ENCODE data around the gene KCNIP1.
"Not testable (repeated sequence)": the region's sequence is repeated elsewhere in the genome, so short reads cannot be mapped to it uniquely, and the experiment has no call there.

The KCNIP1 gene

DNA sequence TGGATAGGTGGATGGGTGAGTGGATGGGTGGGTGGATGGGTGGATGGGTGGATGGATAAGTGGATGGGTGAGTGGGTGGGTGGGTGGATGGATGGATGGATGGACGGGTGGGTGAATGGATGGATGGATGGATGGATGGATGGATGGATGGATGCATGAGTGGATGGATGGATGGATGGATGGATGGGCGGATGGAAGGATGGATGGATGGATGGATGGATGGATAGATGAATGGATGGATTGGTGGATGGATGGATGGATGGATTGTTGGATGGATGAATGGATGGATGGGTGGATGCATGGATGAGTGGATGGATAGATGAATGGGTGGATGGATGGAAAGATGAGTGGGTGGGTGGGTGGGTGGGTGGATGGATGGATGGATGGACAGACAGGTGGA is 250.7 kb downstream of the KCNIP1 start:
- DNase-seq = not testable (repeated sequence)

DNA sequence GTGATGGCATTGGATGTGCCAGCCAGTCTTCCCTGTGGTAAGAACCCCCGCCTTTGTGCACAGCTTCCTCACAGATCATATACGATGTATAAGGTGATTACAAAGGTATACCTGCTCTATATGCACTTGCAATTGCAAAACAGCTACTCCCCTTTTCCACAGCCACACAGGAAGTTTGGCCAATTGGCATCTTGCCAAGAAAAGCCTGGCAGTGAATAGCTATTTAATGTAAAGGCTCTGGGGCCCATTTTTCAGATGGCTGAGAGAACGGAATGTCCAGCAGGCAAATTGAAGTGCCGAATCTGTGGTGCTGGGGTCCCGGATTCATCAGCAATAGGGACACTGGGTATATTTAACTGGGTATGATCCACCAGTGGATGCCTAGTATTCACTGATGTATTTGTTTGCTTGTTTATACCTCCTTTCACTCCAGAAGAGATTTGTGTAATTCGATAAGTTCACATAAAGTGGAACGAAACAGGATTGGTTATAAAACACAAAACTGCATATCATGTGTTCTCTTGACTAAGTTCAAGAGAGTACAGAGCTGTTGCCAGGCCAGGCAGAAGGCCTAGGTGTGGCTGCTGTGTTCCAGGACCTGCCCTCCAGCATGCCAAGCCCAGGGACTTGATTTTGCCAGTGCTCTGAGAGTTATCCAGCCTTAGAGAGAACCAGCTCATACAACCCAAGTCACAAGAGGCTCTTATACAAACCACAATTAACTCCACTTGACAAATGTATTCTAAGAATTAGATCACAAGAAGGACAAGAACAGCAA is 252.0 kb downstream of the KCNIP1 start:
- DNase-seq = peak; percentile 13

DNA sequence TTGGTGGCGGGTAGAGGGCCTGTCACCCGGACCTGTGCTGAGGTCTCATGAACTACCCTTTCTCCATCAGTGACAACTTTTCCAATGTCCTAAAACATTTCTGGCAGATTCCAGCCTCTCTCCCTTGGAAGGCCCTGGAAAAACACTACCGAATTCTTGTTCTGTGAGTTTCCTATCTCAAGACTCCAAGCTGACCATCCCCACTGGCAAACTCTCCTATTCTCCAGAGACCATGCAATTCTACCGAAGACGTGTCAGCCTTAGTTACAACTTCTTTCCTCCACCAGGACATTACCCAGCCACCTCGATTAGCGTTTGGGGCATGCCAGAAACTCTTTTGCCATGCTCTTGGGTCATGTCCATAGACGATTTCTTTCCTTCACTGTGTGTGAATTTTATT is 252.9 kb downstream of the KCNIP1 start:
- DNase-seq = peak; percentile 22

DNA sequence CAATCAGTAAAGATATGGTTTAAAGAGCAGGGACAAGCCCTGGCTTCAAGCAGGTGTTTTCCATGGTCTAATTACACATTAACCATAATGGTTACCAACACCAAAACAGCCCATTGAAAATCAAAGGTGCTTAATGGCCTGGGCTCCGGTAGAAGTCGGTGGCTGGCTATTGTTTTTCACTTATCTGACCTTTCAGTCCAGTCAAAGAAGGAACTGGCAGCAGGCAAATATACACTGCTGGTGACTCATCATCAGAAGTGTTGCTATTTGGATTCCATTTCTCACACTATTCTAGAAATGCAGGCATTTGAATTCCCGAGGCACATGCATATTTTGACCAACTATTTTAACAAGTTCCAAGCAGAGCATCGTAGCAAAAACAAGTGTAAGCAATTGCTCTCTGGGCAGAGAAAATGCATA is 253.4 kb downstream of the KCNIP1 start:
- peak; percentile 71 for DNase-seq

DNA sequence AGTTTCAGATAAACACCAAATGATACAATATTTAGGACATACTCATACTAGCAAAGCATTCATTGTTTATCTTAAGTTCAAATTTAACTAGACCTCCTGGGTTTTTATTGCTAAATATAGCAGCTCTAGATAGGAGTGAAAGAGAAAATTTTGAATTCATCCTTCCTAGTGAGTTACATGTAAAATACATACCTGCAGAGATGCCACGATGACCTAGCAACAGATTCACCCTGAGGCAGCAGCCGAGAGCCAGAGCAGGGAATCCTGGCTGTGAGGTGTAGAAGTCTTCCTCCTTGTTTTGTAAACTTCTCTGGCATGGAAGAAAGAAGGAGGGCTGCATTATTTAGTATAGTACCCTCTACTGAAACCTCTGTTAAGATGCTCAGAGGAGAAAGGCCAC is 253.8 kb downstream of the KCNIP1 start:
- no peak for DNase-seq

DNA sequence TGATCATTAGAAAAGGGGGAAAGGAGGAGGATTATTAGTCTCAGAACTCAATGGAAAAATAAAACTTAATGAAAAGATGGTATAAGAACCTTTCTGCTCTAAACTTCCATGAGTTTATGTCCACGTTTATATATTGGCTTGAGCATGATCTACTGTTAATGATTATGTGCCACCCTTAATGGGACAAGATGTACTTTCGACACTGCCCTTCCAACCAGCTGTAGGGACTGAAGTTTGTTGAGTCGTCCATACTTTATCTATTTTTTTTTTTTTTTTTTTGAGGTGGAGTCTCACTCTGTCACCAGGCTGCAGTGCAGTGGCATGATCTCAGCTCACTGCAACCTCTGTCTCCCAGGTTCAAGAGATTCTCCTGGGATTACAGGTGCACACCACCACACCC is 254.7 kb downstream of the KCNIP1 start:
- no peak for DNase-seq

DNA sequence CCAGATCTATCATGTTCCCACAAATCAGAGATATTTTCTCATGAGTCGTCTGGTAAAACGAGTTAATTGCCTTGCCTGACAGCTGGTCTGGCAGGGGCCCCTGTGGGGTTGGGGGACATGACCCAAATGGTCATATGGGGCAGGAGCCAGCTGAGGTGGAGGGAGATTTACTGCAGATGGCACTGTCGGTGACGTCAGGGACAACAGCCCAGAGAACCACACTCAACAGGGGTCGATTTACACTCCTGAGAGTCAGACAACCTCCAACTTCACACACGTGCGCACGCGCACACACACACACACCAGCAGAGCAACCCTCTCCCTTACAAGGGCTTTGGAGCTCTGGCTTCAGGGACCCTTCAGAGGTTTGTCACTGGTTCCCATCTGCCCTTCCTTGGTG is 256.3 kb downstream of the KCNIP1 start:
- DNase-seq = no peak

DNA sequence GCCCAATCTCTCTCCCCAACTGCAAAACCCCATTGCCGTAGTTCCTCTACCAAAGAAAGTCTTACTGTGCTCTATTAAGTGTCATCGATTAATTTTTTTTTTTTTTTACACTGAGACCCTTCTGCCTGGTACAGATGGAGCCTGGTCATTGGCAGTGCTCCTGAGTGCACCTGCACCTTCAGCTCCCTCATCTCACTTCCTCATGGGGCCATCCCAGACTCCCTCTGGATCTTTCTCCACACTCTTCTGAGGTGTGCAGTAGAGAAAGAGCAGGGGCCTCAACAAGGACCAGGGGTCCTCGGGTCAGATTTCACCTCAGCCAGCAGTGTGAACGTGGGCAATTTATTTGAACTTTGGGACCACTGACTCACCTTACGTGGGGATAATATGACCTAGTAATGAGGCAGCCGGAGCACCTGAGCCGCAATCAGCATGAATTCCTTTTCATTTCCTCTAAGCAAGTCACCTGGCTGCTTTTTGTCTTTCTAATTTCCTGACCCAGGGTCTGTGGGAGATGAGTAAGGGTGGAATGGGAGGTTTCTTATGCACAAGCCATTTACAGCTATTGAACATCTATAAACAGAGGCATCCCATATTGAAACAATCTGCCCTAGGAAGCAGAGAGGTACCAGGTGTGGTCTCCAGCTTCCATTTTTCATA is 257.4 kb downstream of the KCNIP1 start:
- DNase-seq = no peak

DNA sequence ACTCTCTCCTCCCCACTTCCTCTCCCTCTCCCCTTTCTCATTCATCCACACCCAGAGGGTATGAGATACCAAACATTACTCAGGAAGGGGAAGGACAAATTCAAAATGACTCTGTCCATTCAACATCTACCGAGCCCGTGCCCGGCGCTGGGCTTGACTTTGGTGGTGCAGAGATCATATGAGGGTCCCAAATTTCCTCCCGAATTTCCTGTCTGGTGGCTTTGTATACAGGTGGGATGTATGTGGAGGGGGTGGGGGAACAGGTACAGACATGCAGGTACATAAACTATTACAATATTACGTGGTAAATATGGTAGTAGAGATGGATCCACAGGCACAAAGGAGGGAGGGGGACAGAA is 257.9 kb downstream of the KCNIP1 start:
- no peak for DNase-seq

DNA sequence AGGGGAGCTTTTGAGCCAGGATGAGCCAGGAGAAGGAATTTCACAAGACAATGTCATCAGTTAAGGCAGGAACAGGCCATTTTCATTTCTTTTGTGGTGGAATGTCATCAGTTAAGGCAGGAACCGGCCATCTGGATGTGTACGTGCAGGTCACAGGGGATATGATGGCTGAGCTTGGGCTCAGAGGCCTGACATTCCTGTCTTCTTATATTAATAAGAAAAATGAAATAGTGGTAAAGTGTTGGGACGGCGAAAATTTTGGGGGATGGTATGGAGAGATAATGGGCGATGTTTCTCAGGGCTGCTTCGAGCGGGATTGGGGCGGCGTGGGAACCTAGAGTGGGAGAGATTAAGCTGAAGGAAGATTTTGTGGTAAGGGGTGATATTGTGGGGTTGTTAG is 258.5 kb downstream of the KCNIP1 start:
- DNase-seq = not testable (repeated sequence)

DNA sequence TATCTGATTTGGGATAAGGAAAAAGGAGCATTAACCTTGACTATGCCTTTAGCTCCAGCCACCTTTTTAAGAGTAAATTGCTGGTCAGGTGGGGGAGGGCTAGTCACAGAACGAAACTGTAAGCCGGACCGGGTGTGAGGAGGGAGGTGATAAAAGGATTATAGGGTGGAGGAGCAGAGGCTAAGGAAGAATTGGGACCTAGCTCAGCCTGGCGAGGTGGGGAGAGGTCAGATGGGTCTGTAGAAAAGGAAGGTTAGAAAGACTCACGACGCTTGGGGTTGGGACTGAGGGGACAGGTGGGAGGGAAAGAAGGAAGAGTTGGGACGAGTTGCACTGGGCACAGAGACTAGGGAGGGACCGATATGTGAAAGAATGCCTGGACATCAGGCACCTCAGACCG is 262.0 kb downstream of the KCNIP1 start:
- not testable (repeated sequence) for DNase-seq

DNA sequence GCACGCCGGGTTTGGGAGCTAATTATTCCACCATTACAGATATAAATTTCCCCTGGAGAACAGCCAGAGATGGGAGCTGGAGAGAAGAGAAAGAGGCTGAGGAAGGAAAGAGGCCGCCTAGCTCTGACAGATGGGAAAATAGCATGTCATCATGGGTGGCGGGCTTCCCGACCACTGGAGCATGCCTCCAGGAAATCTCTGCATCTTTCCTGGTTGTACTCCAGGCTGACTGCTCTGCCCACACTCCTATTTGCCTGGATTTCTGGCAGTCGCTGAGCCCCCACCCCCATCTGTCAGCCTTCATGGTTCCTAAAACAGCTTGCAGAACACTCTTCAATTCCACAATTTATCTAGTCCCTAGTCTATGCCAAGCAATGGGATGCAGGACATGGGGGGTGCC is 265.4 kb downstream of the KCNIP1 start:
- no peak for DNase-seq

DNA sequence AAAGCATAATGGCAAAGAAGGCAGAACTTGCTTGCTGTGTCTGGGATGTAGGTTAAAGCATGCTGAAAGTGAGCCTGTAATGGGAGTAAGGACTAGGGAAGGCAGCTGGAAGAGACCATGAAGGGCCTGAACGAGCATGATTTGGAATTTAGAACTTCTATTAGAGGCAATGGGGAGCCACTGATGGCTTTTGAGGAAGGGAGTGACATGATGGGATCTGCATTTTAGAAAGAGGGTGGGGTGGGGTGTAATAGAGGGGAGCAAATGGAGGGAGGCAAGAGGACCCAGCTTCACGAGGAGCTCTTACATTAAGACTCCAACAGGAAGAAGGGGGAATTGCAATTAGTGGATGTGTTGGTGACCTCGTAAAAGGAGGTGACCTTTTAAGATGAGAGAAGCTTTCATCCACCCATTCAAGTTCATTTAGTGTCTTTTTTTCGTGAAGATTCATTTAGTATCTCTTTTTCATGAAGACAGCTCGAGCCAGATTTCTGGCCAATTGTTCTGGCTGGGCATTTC is 266.1 kb downstream of the KCNIP1 start:
- DNase-seq = no peak

DNA sequence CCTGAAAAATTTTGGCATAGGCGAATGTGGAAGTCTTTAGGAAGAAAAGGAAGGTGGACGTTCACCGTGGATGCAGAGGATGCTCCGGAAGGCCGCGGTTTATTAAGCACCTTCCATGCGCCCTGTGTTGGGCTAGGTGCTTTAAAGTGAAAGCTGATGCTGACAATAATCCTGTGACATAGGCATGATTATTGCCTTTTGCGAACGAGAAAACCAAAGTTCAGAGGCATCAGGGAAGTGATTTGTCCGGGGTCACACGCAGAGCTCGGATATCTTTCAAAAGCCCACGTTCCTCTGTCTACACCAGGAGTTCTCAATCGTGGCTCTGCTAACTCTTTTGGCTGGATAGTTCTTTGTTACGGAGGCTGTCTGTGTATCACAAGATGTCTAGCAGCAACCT is 267.7 kb downstream of the KCNIP1 start:
- DNase-seq = no peak

DNA sequence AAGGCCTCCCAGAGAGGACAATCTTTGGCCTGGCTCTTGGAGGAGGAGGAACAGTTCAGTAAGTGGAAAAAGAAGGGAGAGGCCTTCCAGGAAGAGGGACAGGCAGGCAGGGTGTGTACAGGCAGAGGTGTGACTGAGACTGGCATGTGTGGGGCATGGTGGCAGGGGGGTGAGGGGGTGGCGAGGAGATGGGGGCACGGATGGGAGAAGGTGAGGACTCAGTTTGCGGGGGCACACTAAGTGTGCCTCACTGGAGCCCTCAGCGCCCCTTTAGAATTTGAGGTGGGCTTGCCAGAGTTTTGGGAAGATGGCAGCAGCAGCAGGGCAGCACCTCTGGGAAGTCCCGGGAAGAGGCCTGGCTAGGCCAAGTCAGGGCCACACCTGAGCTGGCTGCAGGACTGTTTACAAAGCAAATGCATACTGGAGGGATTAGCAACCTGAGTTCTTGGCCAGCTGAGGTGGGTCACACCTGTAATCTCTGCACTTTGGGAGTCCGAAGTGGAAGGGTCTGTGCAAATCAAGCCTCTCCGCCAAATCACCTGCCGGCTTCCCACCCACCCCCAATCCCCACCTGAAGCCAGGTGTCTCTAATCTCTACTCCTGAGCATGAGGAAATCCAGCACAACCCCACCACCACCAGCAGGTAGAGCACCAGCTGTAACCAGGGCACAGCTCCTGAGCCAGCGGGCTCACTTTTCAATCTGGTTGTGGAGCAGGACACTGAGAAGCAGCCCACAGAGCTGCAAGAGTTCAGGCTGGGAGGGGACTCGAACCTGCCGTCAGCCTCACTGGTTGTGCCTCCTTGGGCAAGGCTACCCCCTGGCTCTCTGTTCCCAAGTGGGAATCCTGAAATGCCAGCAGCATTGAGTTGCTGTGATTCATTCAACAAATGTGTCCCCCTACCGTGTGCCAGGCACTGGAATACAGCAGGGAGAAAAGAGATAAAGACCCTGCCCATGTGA is 269.5 kb downstream of the KCNIP1 start:
- DNase-seq = no peak

DNA sequence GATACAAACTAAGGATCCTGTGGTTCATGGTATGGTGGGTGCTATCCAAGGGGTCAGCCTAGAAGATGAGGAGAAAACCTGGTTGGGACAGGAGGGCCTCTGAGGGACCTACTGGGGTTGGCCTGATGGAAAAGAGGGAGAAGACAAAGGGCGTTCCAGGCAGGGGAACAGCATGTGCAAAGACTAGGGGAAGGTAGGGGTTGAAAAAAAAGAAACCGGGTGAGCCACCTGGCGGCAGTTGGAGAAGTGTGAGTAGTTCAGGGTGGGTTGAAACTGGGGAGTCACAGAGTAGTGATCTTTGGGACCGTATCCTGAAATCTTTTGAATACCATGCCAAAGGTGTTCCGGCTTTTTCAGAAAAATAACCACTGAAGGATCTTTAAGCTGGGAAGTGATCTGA is 271.0 kb downstream of the KCNIP1 start:
- no peak for DNase-seq

DNA sequence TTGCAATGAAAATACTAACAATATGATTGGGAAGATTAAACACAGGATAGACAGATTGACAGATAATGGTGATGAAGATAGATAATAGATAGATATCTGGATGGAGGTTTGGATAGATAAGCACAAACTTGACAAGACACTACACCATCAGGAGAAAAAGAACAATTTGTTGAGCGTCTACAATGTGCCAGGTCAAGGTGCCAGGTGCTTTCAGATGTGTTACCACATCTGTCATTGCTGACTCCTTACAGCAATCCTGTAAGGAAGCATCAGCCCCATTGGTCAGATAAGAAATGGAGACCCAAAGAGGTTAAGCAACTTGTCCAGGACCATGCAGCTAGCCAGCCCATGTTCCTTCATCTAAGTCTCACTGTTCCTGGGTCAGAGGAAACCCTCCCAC is 278.1 kb downstream of the KCNIP1 start:
- no peak for DNase-seq

DNA sequence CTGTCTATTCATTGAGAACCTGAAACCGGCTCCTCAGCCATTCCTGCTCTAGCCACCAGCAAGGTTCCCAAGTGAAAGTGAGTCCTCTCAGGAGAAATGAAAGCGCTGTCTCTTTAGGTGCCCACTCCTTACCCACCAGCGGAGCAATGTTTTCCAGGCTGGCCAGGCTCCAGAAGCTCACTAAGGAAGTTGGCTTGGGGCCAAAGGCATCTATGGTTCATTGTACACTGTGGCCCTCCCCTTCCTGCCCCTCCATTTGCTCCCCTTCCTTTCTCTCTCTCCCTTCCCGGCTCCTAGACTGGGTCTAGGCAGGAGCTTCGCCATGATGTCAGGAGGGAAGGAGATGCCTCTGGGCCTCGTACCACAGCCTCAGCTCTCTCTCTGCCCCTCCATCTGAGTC is 278.6 kb downstream of the KCNIP1 start:
- peak; percentile 4 for DNase-seq

DNA sequence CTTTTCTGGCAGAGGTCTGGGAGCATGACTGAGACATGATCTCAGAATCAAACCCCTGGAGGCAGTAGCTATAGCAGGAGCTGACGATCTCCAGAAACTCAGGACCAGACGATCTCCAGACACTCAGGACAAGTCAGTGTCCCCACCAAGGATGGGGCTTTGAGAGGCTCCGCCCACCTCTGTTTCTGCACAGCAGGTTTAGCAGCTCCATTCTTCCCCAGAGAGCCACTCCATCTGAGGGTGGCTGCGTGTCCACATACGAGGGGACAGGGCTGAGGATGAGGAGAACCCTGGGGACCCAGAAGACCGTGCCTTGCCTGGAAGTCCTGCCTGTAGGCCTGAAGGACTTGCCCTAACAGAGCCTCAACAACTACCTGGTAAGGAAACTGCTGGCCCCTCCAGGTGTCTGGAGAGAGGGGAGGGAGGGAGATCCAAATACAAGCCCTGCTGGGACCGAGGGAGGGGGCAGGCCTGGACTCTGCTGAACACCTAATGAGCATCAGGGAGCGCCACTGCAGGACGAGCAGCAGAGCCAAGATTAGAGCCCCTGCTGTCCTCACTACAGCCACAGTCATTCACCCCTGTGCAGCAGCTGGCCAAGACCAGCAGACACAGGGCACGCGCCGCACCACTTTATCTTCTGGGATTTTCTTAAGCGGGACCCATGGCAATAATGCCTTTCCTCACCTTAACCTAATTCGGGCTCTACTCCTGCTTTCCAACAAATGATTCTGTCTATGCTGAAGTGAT is 279.9 kb downstream of the KCNIP1 start, which contains the start of gene GABRP:
Gene GABRP, plus strand, starts transcription at position 228 of the 750 bp plus-strand sequence. CDS start 4,891 bp downstream, outside the sequence.
- DNase-seq = no peak

DNA sequence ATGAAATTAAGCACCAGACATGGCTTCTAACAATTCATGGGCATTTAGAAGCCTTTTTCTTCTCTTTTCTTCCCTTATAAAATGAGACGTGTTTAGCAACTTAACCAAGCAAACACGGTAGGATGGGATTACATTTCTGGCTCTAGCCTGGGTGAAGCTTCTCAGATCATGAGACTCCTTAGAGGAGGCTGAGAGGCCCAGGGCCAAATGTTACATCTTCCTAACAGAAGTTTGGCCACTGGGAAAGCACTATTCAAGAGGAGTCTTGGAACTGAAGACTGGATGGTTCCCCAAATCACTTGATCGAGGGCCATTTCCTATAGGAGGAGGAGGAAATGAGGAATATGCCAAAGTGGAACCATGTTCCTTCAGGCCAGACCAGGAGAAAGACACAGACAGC is 281.6 kb downstream of the KCNIP1 start:
- no peak for DNase-seq
